Measurements from ENCODE around the gene SLC15A1. TPM values are rescaled to one million over a fixed set of nuclear protein-coding genes. Genes with fewer than 3 reads are reported as not detected.

The SLC15A1 gene
- total and polyA plus RNA-seq, 4 donors, result 5.8 to 19.7 (median 11.6) TPM

GRCh38 chr13:98768522-98768921 lies 16.1 kb upstream of the SLC15A1 start:
- no peak for DNase-seq (ENCODE audit: low spot score)
- 74% methylated on average over 4 of the region's 4 CpGs for WGBS
- Histone ChIP-seq H3K4me3 (ENCODE audit: low read depth in 1 of 3, low read length in 3 of 3) (no peak overlapping the region), H3K4me1 (ENCODE audit: control insufficient read depth in 4 of 4, insufficient read depth in 4 of 4, low read length in 3 of 4) (peaks cover 0 to 3% (median 0%) of the 10 kb centered on the region in 4 donors), H3K27ac (ENCODE audit: low read depth in 1 of 2, low read length in 2 of 2) (no peak overlapping the region), H3K27me3 (ENCODE audit: control insufficient read depth in 4 of 4, insufficient read depth in 4 of 4, low read length in 3 of 4) (no peaks in the 10 kb centered on the region), H3K36me3 (ENCODE audit: control insufficient read depth in 4 of 4, insufficient read depth in 3 of 4, low read depth in 1 of 4, low read length in 3 of 4) (no peaks in the 10 kb centered on the region), H3K9ac (ENCODE audit: low read depth in 1 of 2, low read length in 2 of 2) (no peak overlapping the region), H3K9me3 (ENCODE audit: control insufficient read depth in 4 of 4, low read length in 3 of 4) (no peaks in the 10 kb centered on the region)
- TF ChIP-seq FOXA1 (IDR thresholded peaks at IDR 0.05) (no peak), ZBTB33 (IDR thresholded peaks at IDR 0.05) (no peak), CTCF (IDR thresholded peaks at IDR 0.05; ENCODE audit: low read depth, low read length, missing input control) (no peak), GABPA (IDR thresholded peaks at IDR 0.05 in 1 of 2, conservative IDR thresholded peaks at IDR 0.05 in 1 of 2) (no peak), FOXA2 (IDR thresholded peaks at IDR 0.05) (no peak), MAX (IDR thresholded peaks at IDR 0.05) (no peak), JUND (IDR thresholded peaks at IDR 0.05) (no peak), SP1 (IDR thresholded peaks at IDR 0.05) (no peak), HNF4G (IDR thresholded peaks at IDR 0.05) (no peak), RXRA (IDR thresholded peaks at IDR 0.05) (no peak), REST (IDR thresholded peaks at IDR 0.05) (no peak), TAF1 (conservative IDR thresholded peaks at IDR 0.05) (no peak), RAD21 (IDR thresholded peaks at IDR 0.05) (no peak), YY1 (IDR thresholded peaks at IDR 0.05) (no peak), NR2F2 (IDR thresholded peaks at IDR 0.05) (no peak), ATF3 (IDR thresholded peaks at IDR 0.05) (no peak), EGR1 (IDR thresholded peaks at IDR 0.05; ENCODE audit: low read depth in 2 of 2) (no peak), HNF4A (conservative IDR thresholded peaks at IDR 0.05) (no peak)

All from liver (tissue), 9 donors.